Mammary epithelial cell (primary cell): ENCODE measurements around the gene HNRNPM.

Experiments used
- CTCF ChIP-seq, 2 donors: IDR thresholded peaks in 1 of 2; conservative IDR thresholded peaks in 1 of 2; 2 replicates each; pipeline ENCODE4 v1.5.1; 2011 to 2012; ENCODE audit warnings: inconsistent platforms in 2 of 2, low read length in 2 of 2, mild to moderate bottlenecking in 2 of 2, control low read depth in 1 of 2, low read depth in 1 of 2; ENCODE audit not compliant: insufficient read depth in 1 of 2; ENCODE audit errors: extremely low read depth in 1 of 2
- EZH2 ChIP-seq: IDR thresholded peaks from 2 replicates; pipeline ENCODE4 v1.6.1; 2012; ENCODE audit warnings: low read length, inconsistent platforms, borderline replicate concordance

DNA sequence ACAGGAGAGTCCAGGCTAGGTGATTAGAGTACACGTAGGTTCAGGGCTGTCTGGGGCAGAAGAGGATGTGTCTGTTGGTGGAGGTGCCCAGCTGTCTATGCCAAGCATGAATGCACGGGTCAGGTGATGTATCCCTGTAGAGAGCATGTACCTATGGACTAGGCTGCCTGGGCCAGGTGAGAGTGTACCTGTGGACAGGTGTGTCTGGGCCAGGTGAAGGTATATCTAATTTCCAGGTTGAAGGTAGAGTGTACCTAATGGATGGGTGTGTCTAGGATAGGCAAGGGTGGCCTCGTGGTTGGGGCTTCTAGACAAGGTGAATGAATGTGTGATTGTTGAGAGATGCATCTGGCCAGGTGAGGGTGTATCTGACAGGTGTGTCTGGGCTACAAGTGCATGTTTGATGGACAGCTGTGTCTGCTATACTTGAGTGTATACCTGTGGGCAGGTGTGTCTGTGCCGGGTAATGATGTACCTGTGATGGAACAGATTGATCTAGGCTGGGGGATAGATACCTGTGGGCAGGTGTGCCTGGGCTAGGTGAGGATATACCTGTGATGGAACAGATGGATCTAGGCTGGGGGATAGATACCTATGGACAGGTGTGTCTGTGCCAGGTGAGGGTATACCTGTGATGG is 84.7 kb downstream of the HNRNPM start:
- no peak for TF ChIP-seq CTCF (conservative IDR thresholded peaks at IDR 0.05 in 1 of 2, IDR thresholded peaks at IDR 0.05 in 1 of 2; ENCODE audit: extremely low read depth in 1 of 2, insufficient read depth in 1 of 2, low read depth in 1 of 2, low read length in 2 of 2)
- TF ChIP-seq EZH2: no peak
